Stromal cell of bone marrow (primary cell): ENCODE data around the gene TMEM217.
A peak's percentile ranks its signal among the peaks of the same experiment; 100 is the strongest.
"Not testable (repeated sequence)": the region's sequence is repeated elsewhere in the genome, so short reads cannot be mapped to it uniquely, and the experiment has no call there.

ENCODE experiments used
- DNase-seq: peaks from one replicate; pipeline ENCODE4 v3.0.0-alpha.2; 2012; ENCODE audit warnings: low read depth

The TMEM217 gene

GRCh38 chr6:37257634-37258404, at the start of gene TMEM217, which contains the start of gene TBC1D22B:
TSS of gene TMEM217 (minus strand) at chr6:37258144. CDS start at chr6:37219030, 39,114 bp downstream.
TSS of gene TBC1D22B (plus strand) at chr6:37257772. CDS start at chr6:37257918, 146 bp downstream.
- DNase-seq, result peak; percentile 89

GRCh38 chr6:37307484-37307883, 49.5 kb upstream of the TMEM217 start:
- not testable (repeated sequence) for DNase-seq

- no peak for DNase-seq
Observed at GRCh38 chr6:37306624-37307222, 48.8 kb upstream of the TMEM217 start.

- DNase-seq, result no peak
Observed at GRCh38 chr6:37305841-37306425, 48.0 kb upstream of the TMEM217 start.

GRCh38 chr6:37304766-37305165, 46.8 kb upstream of the TMEM217 start:
- DNase-seq, result no peak

GRCh38 chr6:37303891-37304503, 46.1 kb upstream of the TMEM217 start:
- DNase-seq, result no peak

GRCh38 chr6:37303091-37303660, 45.2 kb upstream of the TMEM217 start:
- DNase-seq, result no peak

- no peak for DNase-seq
Observed at GRCh38 chr6:37302086-37302686, 44.2 kb upstream of the TMEM217 start.

- no peak for DNase-seq
Observed at GRCh38 chr6:37299990-37300389, 42.0 kb upstream of the TMEM217 start.

GRCh38 chr6:37298958-37299357, 41.0 kb upstream of the TMEM217 start:
- no peak for DNase-seq

GRCh38 chr6:37297637-37298036, 39.7 kb upstream of the TMEM217 start:
- not testable (repeated sequence) for DNase-seq

- no peak for DNase-seq
Observed at GRCh38 chr6:37293426-37293825, 35.5 kb upstream of the TMEM217 start.

GRCh38 chr6:37289931-37290330, 32.0 kb upstream of the TMEM217 start:
- DNase-seq, result no peak

- DNase-seq, result no peak
Observed at GRCh38 chr6:37288247-37288646, 30.3 kb upstream of the TMEM217 start.

GRCh38 chr6:37287519-37288157, 29.7 kb upstream of the TMEM217 start:
- DNase-seq, result no peak

GRCh38 chr6:37285861-37286311, 27.9 kb upstream of the TMEM217 start:
- no peak for DNase-seq

GRCh38 chr6:37284781-37285180, 26.8 kb upstream of the TMEM217 start:
- DNase-seq, result no peak

- peak; percentile 16 for DNase-seq
Observed at GRCh38 chr6:37283671-37284151, 25.8 kb upstream of the TMEM217 start.

- DNase-seq, result no peak
Observed at GRCh38 chr6:37283268-37283667, 25.3 kb upstream of the TMEM217 start.

- no peak for DNase-seq
Observed at GRCh38 chr6:37282371-37282770, 24.4 kb upstream of the TMEM217 start.
